Measurements from ENCODE around the gene SCYL2.

DNA sequence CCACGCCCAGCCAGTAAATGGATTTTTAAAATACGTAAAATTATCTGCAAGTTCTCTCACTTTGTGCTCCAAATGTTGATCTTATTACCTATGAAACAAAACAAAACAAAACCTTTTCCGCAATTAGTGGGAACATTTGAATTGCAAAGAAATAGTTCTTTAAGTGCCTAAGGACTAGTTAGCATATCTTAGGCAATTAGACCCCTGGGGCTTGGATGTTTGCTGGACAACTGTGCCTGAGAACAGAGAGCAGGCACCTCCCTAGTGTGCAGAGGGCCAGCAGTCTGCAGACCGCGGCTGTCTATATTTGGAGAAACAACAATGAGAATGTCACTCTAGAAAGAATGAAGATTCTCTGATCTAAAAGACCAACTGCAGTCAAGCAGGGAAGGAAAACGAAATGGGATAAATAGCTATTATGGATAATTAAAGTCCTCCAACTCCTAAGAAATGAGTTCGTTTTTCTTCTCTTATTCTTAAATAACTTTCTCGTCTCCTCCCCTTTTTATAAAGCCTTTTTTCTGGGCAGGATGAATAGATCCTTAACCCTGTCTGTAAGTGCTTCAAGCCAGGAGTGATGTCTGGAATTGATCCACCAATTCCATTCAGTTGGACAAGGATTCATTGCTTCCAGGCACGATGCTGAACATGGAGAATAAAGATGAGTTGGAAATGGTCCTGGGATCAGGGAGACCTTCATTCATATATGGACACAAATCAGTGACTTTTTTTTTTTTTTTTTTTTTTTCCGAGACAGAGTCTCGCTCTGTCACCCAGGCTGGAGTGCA is 106.1 kb downstream of the SCYL2 start:
- TF ChIP-seq CTCF (IDR thresholded peaks at IDR 0.05 in 4 of 5, conservative IDR thresholded peaks at IDR 0.05 in 1 of 5): no peak
- no peak for TF ChIP-seq POLR2A (IDR thresholded peaks at IDR 0.05)

Measured in gastrocnemius medialis (tissue), 4 donors.